ENCODE measurements around the gene HSPA13. TPM values are rescaled to one million over a fixed set of nuclear protein-coding genes. Genes with fewer than 3 reads are reported as not detected.

HSPA13 gene
- total RNA-seq, 1 donor from 2014 or later: 95.6 TPM

DNA sequence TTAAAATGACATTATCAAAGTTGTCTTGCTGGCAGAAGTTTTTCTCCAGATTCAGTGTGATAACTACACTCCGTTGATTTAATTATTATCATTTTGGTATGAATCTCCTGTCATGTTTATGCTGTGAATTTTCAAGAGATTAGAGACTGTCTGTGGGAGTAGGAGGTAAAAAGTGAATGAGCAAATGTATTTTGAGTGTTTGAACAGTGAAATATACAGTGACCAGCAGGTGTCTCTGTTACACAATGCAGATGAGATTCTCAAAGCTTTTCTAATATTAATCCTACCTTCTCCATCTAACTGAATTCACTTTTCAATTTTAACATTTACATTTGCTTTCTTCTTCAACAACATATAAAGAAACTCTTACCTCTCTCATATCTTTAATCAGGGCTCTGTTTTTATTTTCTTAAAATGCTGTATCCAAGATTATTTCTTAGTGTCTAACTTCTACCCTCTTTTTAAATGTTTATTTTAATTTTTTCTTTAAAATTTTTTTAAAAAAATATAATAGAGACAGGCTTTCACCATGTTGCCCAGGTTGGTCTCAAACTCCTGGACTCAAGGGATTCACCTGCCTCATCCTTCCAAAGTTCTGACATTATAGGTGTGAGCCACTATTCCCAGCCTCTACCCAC is 20.9 kb upstream of the HSPA13 start:
- no peak for FAIRE-seq
- Histone ChIP-seq H3K27me3 (ENCODE audit: control insufficient read depth, insufficient read depth, low read length) (no peaks in the 10 kb centered on the region), H3K36me3 (ENCODE audit: control insufficient read depth, insufficient read depth, low read length) (no peaks in the 10 kb centered on the region), H3K4me3 (ENCODE audit: low read depth, low read length) (no peak overlapping the region)
- TF ChIP-seq CTCF (IDR thresholded peaks at IDR 0.05; ENCODE audit: insufficient read depth, low read length, severe bottlenecking): peak; percentile 56
- DNase-seq (ENCODE audit: low read depth): peak; percentile 40

DNA sequence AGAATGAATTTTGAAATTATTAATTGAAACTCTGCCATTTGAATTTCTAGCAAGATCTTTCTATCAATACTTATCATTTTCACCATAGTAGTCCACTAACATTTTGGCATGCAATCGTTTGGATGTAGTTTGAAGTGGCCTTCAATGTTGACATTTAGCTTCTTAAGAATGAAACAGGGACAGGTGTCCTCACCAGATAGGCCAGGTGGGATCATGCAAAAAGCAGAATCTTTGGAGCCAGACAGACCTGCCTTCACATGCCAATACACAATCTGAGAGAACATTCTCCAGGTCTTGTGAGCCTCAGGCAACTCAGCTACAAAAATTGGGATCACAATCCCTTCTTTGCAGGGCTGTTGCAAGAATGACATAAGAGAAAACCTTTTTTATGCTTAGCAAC is 18.3 kb upstream of the HSPA13 start:
- TF ChIP-seq CTCF (IDR thresholded peaks at IDR 0.05; ENCODE audit: insufficient read depth, low read length, severe bottlenecking): no peak
- FAIRE-seq (no peak), DNase-seq (ENCODE audit: low read depth) (no peak)
- Histone ChIP-seq H3K27me3 (ENCODE audit: control insufficient read depth, insufficient read depth, low read length) (no peaks in the 10 kb centered on the region), H3K4me3 (ENCODE audit: low read depth, low read length) (no peak overlapping the region), H3K36me3 (ENCODE audit: control insufficient read depth, insufficient read depth, low read length) (no peaks in the 10 kb centered on the region)

DNA sequence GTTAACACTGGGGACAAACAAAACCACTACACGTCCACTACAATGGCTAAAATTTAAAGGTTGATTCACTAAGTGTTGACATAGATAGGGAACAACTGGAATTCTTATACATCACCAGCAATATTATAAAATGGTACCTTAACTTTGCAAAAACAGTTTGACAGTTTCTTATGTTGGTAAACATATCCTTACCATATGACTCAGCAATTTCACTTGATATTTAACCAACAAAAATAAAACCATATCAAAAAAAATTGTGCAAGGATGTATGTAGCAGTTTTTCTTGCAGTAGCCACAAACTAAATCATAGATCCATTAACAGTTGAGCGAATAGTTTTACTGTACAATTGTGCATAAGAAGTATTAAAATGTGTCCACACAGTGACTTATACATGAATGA is 5.3 kb upstream of the HSPA13 start:
- Histone ChIP-seq H3K27me3 (ENCODE audit: control insufficient read depth, insufficient read depth, low read length) (no peaks in the 10 kb centered on the region), H3K4me3 (ENCODE audit: low read depth, low read length) (no peak overlapping the region), H3K36me3 (ENCODE audit: control insufficient read depth, insufficient read depth, low read length) (no peaks in the 10 kb centered on the region)
- no peak for TF ChIP-seq CTCF (IDR thresholded peaks at IDR 0.05; ENCODE audit: insufficient read depth, low read length, severe bottlenecking)
- no peak for FAIRE-seq
- no peak for DNase-seq (ENCODE audit: low read depth)

GRCh38 chr21:14384453-14384852 is 1.5 kb upstream of the HSPA13 start:
- Histone ChIP-seq H3K36me3 (ENCODE audit: control insufficient read depth, insufficient read depth, low read length) (no peaks in the 10 kb centered on the region), H3K27me3 (ENCODE audit: control insufficient read depth, insufficient read depth, low read length) (no peaks in the 10 kb centered on the region), H3K4me3 (ENCODE audit: low read depth, low read length) (no peak overlapping the region)
- TF ChIP-seq CTCF (IDR thresholded peaks at IDR 0.05; ENCODE audit: insufficient read depth, low read length, severe bottlenecking): no peak
- DNase-seq (ENCODE audit: low read depth) (no peak), FAIRE-seq (no peak)

GRCh38 chr21:14383596-14384180 is 742 bp upstream of the HSPA13 start:
- TF ChIP-seq CTCF (IDR thresholded peaks at IDR 0.05; ENCODE audit: insufficient read depth, low read length, severe bottlenecking): no peak
- Histone ChIP-seq H3K27me3 (ENCODE audit: control insufficient read depth, insufficient read depth, low read length) (no peaks in the 10 kb centered on the region), H3K4me3 (ENCODE audit: low read depth, low read length) (peak overlapping the region; percentile 58), H3K36me3 (ENCODE audit: control insufficient read depth, insufficient read depth, low read length) (no peaks in the 10 kb centered on the region)
- DNase-seq (ENCODE audit: low read depth) (no peak), FAIRE-seq (no peak)

- DNase-seq (ENCODE audit: low read depth): peak; percentile 18
- H3K36me3 ChIP-seq (ENCODE audit: control insufficient read depth, insufficient read depth, low read length): peaks cover 6% of the 10 kb centered on the region
- H3K4me3 ChIP-seq (ENCODE audit: low read depth, low read length): peak overlapping the region; percentile 83
- no peak for FAIRE-seq
- TF ChIP-seq CTCF (IDR thresholded peaks at IDR 0.05; ENCODE audit: insufficient read depth, low read length, severe bottlenecking): no peak
- H3K27me3 ChIP-seq (ENCODE audit: control insufficient read depth, insufficient read depth, low read length): no peaks in the 10 kb centered on the region
These were observed 486 bp downstream of the HSPA13 start for GRCh38 chr21:14382486-14382834.

Measured in bronchial epithelial cell (primary cell).